Activated CD4-positive, alpha-beta T cell treated with anti-CD3 and anti-CD28 coated beads, Interleukin-2, Interleukin-4, amounts not matched to agents 100 ng/mL and 50 ng/mL, durations not matched to agents 16 hours and 8 hours (primary cell): Measurements from ENCODE around the gene RETSAT.

Experiments used
- DNase-seq: peaks from one replicate; pipeline ENCODE4 v3.0.0-alpha.2; 2020; ENCODE audit warnings: low spot score

Gene RETSAT

DNA sequence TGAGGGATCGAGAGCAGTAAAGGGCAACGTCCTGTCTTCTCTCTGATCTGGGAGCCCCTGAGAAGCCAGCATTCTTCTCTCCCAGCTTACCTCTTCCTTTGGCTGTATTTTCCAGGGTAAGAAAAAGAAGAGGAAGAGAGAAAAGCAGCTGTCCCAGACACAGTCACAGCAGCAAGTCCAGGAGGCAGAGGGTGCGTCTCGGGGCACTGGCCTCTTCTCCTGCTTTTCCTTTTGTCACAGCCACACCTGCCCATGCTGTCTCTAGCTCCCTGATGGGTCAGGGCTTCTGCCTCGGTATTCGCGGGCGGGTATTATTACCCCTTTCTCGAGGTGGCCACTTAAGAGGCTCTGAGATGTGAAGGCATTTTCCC lies 46.8 kb downstream of the RETSAT start:
- DNase-seq: no peak

DNA sequence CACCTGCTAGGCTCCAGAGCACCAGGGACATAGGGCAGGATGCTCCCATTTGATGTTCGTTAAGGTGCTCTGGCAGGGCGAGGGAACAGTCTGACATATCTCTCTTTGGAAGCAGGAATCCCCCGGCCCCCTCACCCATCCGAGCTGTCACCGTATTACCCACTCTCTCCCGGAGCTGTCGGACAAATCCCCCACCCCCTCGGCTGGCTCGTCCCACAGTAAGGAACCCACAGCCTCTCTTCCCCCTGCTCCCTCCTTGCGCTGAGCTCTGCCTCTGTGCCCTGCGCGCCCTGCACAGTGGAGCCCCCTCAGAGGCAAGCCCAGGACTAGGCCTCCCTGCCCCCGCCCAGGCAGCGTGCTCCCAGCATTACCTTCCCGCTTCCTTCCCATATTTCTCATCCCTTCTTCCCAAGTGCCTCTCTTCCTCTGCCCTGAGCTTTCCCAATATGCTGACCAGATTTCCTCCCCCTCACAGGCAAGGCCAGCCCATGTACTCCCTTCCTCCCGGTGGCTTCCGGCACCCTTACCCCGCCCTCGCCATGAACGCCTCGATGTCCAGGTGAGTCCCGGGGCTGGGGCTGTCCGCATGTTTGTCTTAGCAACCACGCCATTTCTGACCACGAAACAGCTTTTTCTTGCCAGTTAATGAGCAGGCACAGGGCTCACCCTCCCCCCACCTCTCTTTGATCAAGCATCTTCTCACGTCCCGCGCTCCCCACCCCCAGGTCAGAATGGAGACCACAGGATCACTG lies 50.4 kb downstream of the RETSAT start:
- DNase-seq: no peak

DNA sequence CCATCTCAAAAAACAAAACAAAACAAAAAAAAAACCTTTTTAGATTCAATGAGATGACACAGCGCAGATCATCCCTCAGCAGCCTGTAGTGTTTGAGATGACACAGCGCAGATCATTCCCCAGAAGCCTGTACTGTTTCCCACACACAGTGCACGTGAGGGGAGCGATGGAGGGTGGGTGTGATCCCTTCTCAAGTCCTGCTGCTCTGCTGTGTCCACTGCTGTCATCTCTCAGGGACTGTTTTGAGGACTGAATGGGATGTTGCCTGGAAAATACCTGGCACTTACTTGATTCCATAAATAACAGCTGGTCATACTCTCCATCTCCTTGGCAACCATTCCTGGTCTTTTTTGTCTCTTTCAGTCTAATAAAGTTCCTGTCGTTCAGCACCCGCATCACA lies 52.2 kb downstream of the RETSAT start:
- no peak for DNase-seq
